Vein endothelial cell (primary cell): ENCODE results near the gene TP53TG3F. TPM values are rescaled to one million over a fixed set of nuclear protein-coding genes. Genes with fewer than 3 reads are reported as not detected.

Experiments
- small RNA-seq: library from RNA; depleted of rRNA; stranded (forward); fragments of <200 nt; gene quantifications from one replicate; pipeline ENCODE3, GENCODE V24; 2012
- total RNA-seq: library from RNA; depleted of rRNA; stranded (reverse); fragments of >200 nt; gene quantifications from 2 replicates; pipeline ENCODE4 v1.2.3, GENCODE V29; 2012

The TP53TG3F gene, protein sequence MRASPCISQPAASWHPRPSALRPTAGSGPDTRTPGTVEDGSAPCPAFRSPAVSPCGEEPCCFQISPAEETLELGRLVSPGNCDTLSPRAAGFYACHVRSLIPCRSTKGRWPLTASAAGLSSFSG
- not detected in 2 replicates for total RNA-seq

DNA sequence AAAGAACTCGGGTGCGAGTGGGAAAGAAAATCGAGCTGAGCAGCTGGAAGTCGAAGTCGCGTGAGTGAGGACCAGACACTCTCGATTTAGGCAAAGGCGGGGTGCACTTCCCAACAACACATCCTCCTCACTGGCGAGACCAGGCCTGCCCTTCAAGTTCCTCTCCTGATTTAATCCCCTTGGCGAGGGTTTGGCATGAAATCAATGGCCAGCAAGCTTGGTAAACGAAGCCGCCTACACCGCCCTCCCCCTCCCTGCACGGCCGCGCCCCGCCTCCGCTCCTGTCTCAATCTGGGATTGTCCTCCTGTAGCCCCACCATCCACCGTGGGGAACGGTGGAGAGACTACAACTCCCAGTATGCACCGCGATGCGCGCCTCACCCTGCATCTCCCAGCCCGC lies at the start of gene TP53TG3F:
TP53TG3F (plus strand) TSS at position 301 of the 400 bp plus-strand sequence; CDS start at position 369, 68 bp downstream.

Small RNA genes lying within 50 kb of the gene (small RNA-seq; reads per million reads assigned to genes)
- gene AC136944.5 (not detected), gene AC136944.6 (not detected)

Other genes starting within 250 kb of the TP53TG3F start
- not detected in 2 replicates for gene TP53TG3E, start 155.3 kb upstream of the TP53TG3F start, total RNA-seq
- gene TP53TG3B, start 98.8 kb upstream of the TP53TG3F start, total RNA-seq: not detected in 2 replicates